Measurements from ENCODE around the gene DTX1.

DNA sequence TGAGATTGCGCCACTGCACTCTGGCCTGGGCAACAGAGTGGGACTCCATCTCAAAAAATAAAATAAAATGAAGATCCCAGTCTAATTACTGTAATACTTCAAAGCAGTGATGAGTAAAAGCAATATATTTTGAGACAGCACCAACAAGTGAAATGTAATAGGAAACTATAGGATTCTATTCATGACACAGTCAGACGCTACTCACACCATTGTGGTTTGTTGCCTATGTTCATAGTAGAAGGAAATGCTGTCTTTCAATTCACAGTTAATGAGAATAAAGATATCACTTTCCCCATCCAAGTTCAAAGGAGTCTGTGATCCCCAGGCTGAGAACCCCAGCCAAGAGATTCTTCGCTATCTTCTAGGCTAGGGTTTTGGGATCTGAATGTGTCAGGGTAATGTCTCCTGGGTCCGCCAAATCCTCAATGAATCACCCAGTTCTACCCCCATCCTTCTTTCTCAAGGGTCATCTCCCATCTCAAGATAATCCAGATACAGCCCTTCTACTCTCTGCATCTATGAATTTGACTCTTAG lies 16.6 kb upstream of the DTX1 start:
- TF ChIP-seq, protein P1, sequence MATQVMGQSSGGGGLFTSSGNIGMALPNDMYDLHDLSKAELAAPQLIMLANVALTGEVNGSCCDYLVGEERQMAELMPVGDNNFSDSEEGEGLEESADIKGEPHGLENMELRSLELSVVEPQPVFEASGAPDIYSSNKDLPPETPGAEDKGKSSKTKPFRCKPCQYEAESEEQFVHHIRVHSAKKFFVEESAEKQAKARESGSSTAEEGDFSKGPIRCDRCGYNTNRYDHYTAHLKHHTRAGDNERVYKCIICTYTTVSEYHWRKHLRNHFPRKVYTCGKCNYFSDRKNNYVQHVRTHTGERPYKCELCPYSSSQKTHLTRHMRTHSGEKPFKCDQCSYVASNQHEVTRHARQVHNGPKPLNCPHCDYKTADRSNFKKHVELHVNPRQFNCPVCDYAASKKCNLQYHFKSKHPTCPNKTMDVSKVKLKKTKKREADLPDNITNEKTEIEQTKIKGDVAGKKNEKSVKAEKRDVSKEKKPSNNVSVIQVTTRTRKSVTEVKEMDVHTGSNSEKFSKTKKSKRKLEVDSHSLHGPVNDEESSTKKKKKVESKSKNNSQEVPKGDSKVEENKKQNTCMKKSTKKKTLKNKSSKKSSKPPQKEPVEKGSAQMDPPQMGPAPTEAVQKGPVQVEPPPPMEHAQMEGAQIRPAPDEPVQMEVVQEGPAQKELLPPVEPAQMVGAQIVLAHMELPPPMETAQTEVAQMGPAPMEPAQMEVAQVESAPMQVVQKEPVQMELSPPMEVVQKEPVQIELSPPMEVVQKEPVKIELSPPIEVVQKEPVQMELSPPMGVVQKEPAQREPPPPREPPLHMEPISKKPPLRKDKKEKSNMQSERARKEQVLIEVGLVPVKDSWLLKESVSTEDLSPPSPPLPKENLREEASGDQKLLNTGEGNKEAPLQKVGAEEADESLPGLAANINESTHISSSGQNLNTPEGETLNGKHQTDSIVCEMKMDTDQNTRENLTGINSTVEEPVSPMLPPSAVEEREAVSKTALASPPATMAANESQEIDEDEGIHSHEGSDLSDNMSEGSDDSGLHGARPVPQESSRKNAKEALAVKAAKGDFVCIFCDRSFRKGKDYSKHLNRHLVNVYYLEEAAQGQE (tag by site-specific recombination; IDR thresholded peaks at IDR 0.05): no peak
- TF ChIP-seq PRDM1 (tag by site-specific recombination; IDR thresholded peaks at IDR 0.05) (no peak), GLI2 (tag by site-specific recombination; IDR thresholded peaks at IDR 0.05; ENCODE audit: borderline replicate concordance, low read depth) (no peak), ZBTB8A (tag by site-specific recombination; IDR thresholded peaks at IDR 0.05) (no peak), ZBTB20 (tag by site-specific recombination; IDR thresholded peaks at IDR 0.05) (no peak), ZNF37A (tag by site-specific recombination; IDR thresholded peaks at IDR 0.05) (no peak), ZNF266 (tag by site-specific recombination; IDR thresholded peaks at IDR 0.05; ENCODE audit: low read depth) (no peak)
- TF ChIP-seq, protein P2, sequence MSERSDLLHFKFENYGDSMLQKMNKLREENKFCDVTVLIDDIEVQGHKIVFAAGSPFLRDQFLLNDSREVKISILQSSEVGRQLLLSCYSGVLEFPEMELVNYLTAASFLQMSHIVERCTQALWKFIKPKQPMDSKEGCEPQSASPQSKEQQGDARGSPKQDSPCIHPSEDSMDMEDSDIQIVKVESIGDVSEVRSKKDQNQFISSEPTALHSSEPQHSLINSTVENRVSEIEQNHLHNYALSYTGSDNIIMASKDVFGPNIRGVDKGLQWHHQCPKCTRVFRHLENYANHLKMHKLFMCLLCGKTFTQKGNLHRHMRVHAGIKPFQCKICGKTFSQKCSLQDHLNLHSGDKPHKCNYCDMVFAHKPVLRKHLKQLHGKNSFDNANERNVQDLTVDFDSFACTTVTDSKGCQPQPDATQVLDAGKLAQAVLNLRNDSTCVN (tag by site-specific recombination; optimal IDR thresholded peaks at IDR 0.05): no peak

All from HEK293 (cell line).